ENCODE measurements around the gene MUC4.

- TF ChIP-seq CTCF (IDR thresholded peaks at IDR 0.05) (no peak), EZH2phosphoT487 (IDR thresholded peaks at IDR 0.05) (no peak), EZH2 (IDR thresholded peaks at IDR 0.05) (no peak)
These were observed 97.2 kb downstream of the MUC4 start for GRCh38 chr3:195714380-195715011.

Data from neural progenitor cell (in vitro differentiated cells).